Breast epithelium (tissue), 4 donors: ENCODE results near the gene GARIN5A. TPM values are rescaled to one million over a fixed set of nuclear protein-coding genes. Genes with fewer than 3 reads are reported as not detected.

Experiments
- DNase-seq, 2 donors: peaks; one replicate each; pipeline ENCODE4 v3.0.0-alpha.2; 2019; ENCODE audit warnings: low spot score in 2 of 2
- H3K27ac ChIP-seq, 2 donors: fragments of 200-600 bp; sonication (generic) in 1 of 2; one replicate each; pipeline ENCODE4 v1.5.1; 2016 to 2019; ENCODE audit warnings: mild to moderate bottlenecking in 1 of 2
- H3K27me3 ChIP-seq, 2 donors: fragments of 200-600 bp; sonication (generic) in 1 of 2; one replicate each; pipeline versions ENCODE4 v1.5.1 to v1.6.0; 2017 to 2019; ENCODE audit warnings: control low read depth in 1 of 2, mild to moderate bottlenecking in 1 of 2
- H3K36me3 ChIP-seq: fragments of 200-600 bp; one replicate; pipeline ENCODE4 v1.5.1; 2019
- H3K4me1 ChIP-seq, 2 donors: fragments of 200-600 bp; sonication (generic); one replicate each; pipeline ENCODE4 v1.5.1; 2016 to 2019; ENCODE audit warnings: control low read depth in 1 of 2
- H3K4me3 ChIP-seq, 3 donors: fragments of 200-600 bp; sonication (generic); 1 replicate in 2 of 3; 2 replicates in 1 of 3; pipeline ENCODE4 v1.5.1; 2016 to 2019; ENCODE audit warnings: mild to moderate bottlenecking in 3 of 3, moderate library complexity in 2 of 3
- H3K9me3 ChIP-seq, 2 donors: fragments of 200-600 bp; sonication (generic) in 1 of 2; one replicate each; pipeline ENCODE4 v1.5.1; 2016 to 2019; ENCODE audit warnings: control low read depth in 1 of 2
- CTCF ChIP-seq, 3 donors: fragments of 450-650 bp; IDR thresholded peaks; one replicate each; pipeline ENCODE4 v1.5.1; 2016 to 2017; ENCODE audit warnings: antibody characterized with exemption in 3 of 3, mild to moderate bottlenecking in 3 of 3, moderate library complexity in 3 of 3
- POLR2A ChIP-seq: fragments of 450-650 bp; IDR thresholded peaks from one replicate; pipeline ENCODE4 v1.6.1; 2016; ENCODE audit warnings: antibody characterized with exemption, mild to moderate bottlenecking, moderate library complexity
- POLR2AphosphoS5 ChIP-seq, 3 donors: sonication (generic); formaldehyde crosslinking; IDR thresholded peaks; one replicate each; pipeline ENCODE4 v1.6.1; 2017; ENCODE audit warnings: antibody characterized with exemption in 3 of 3
- intact Hi-C: fragments of 100-400 bp; cut with DNase I; formaldehyde crosslinking; loops from one replicate; pipeline ENCODE4 v1.15.1; 2023; ENCODE audit warnings: low total_unique reads
- total RNA-seq, 3 donors: library from RNA; depleted of rRNA; stranded (reverse); fragments of >200 nt; gene quantifications; one replicate each; pipeline ENCODE4 v1.1.0, GENCODE V29; 2016

The GARIN5A gene
- total RNA-seq, 3 donors from 2014 or later: 0.98 to 1.3 (median 1.1) TPM

GRCh38 chr19:50462970-50463369 is 13.7 kb downstream of the GARIN5A start:
- Histone ChIP-seq H3K4me1 (no peaks in the 10 kb centered on the region), H3K36me3 (no peaks in the 10 kb centered on the region), H3K9me3 (no peaks in the 10 kb centered on the region), H3K4me3 (no peak overlapping the region), H3K27ac (no peak overlapping the region), H3K27me3 (peaks cover 0 to 28% of the 10 kb centered on the region in 2 donors)
- intact Hi-C loops: no loop called here
- DNase-seq: no peak
- no peak for TF ChIP-seq CTCF (IDR thresholded peaks at IDR 0.05)

GRCh38 chr19:50461066-50461875 is 15.4 kb downstream of the GARIN5A start:
- H3K27me3 ChIP-seq: peaks cover 3 to 42% of the 10 kb centered on the region in 2 donors
- peak; percentile 40 to 65 for DNase-seq
- H3K36me3 ChIP-seq: no peaks in the 10 kb centered on the region
- TF ChIP-seq POLR2AphosphoS5 (IDR thresholded peaks at IDR 0.05): no peak
- peak; percentile 75 to 83 (median 82) for TF ChIP-seq CTCF (IDR thresholded peaks at IDR 0.05)
- H3K27ac ChIP-seq: no peak overlapping the region
- H3K4me1 ChIP-seq: no peaks in the 10 kb centered on the region
- intact Hi-C loops: no loop called here
- H3K4me3 ChIP-seq: no peak overlapping the region
- H3K9me3 ChIP-seq: no peaks in the 10 kb centered on the region

- intact Hi-C loops: no loop called here
- DNase-seq: no peak
- H3K4me1 ChIP-seq: no peaks in the 10 kb centered on the region
- no peaks in the 10 kb centered on the region for H3K9me3 ChIP-seq
- peaks cover 3 to 41% of the 10 kb centered on the region in 2 donors for H3K27me3 ChIP-seq
- H3K4me3 ChIP-seq: no peak overlapping the region
- H3K36me3 ChIP-seq: no peaks in the 10 kb centered on the region
- H3K27ac ChIP-seq: no peak overlapping the region
- TF ChIP-seq POLR2AphosphoS5 (IDR thresholded peaks at IDR 0.05) (no peak), CTCF (IDR thresholded peaks at IDR 0.05) (no peak), POLR2A (no peak)
Measured at GRCh38 chr19:50460161-50460765, 16.4 kb downstream of the GARIN5A start.

- Histone ChIP-seq H3K27me3 (peaks cover 3 to 38% of the 10 kb centered on the region in 2 donors), H3K27ac (no peak overlapping the region), H3K4me1 (no peaks in the 10 kb centered on the region), H3K4me3 (no peak overlapping the region), H3K36me3 (no peaks in the 10 kb centered on the region), H3K9me3 (no peaks in the 10 kb centered on the region)
- DNase-seq: no peak
- no peak for TF ChIP-seq POLR2A
- no peak for TF ChIP-seq CTCF (IDR thresholded peaks at IDR 0.05)
- no peak for TF ChIP-seq POLR2AphosphoS5 (IDR thresholded peaks at IDR 0.05)
- intact Hi-C loops: loop anchor here (10.0 kb wide), 1 partner anchor 105 kb away; no protein-coding TSS in a partner anchor
Measured at GRCh38 chr19:50459638-50460037, 17.0 kb downstream of the GARIN5A start.

- no peak overlapping the region for H3K27ac ChIP-seq
- no peak for TF ChIP-seq POLR2A
- TF ChIP-seq POLR2AphosphoS5 (IDR thresholded peaks at IDR 0.05): no peak
- TF ChIP-seq CTCF (IDR thresholded peaks at IDR 0.05): no peak
- H3K9me3 ChIP-seq: no peaks in the 10 kb centered on the region
- DNase-seq: no peak
- no peaks in the 10 kb centered on the region for H3K36me3 ChIP-seq
- intact Hi-C loops: loop anchor here (10.0 kb wide), 1 partner anchor 104 kb away; no protein-coding TSS in a partner anchor
- H3K4me1 ChIP-seq: no peaks in the 10 kb centered on the region
- peaks cover 3 to 38% of the 10 kb centered on the region in 2 donors for H3K27me3 ChIP-seq
- H3K4me3 ChIP-seq: no peak overlapping the region
Measured at GRCh38 chr19:50459067-50459456, 17.6 kb downstream of the GARIN5A start.
